Upper lobe of right lung (tissue), 1 donor: ENCODE data around the gene EMP3. TPM values are rescaled to one million over a fixed set of nuclear protein-coding genes. Genes with fewer than 3 reads are reported as not detected.

Source experiments
- ATAC-seq: fragments of 200-7000 bp; cut with Tn5 transposase; one replicate; pipeline ENCODE4 v1.9.1; 2020; ENCODE audit warnings: mild to moderate bottlenecking, moderate library complexity
- DNase-seq: peaks from one replicate; pipeline ENCODE4 v3.0.0-alpha.2; 2020
- H3K27ac ChIP-seq: fragments of 200-600 bp; one replicate; pipeline ENCODE4 v1.8.0; 2022
- H3K27me3 ChIP-seq: fragments of 200-600 bp; one replicate; pipeline ENCODE4 v1.8.0; 2022; ENCODE audit warnings: mild to moderate bottlenecking
- H3K36me3 ChIP-seq: fragments of 200-600 bp; one replicate; pipeline ENCODE4 v1.8.0; 2022
- H3K4me1 ChIP-seq: fragments of 200-600 bp; one replicate; pipeline ENCODE4 v1.8.0; 2022
- H3K4me3 ChIP-seq: fragments of 200-600 bp; one replicate; pipeline ENCODE4 v1.8.0; 2022; ENCODE audit warnings: mild to moderate bottlenecking
- H3K9me3 ChIP-seq: fragments of 200-600 bp; one replicate; pipeline ENCODE4 v1.8.0; 2022
- CTCF ChIP-seq: fragments of 200-600 bp; IDR thresholded peaks from one replicate; pipeline ENCODE4 v1.8.0; 2022; ENCODE audit warnings: antibody characterized with exemption
- intact Hi-C: fragments of 100-400 bp; cut with DNase I; formaldehyde crosslinking; loops from one replicate; pipeline ENCODE4 v1.11.0; 2022
- total RNA-seq: library from RNA; stranded (reverse); fragmentation: NEBNext Ultra II Directional; extraction: Animal tissue kit (Norgen Biotek cat#: 25700); gene quantifications from one replicate; pipeline ENCODE4 v1.2.1, GENCODE V29; 2021
- donor health status: DM: no; HTN: yes; CAD: no; lungs with severe emphysema.

Gene EMP3
- total RNA-seq, 1 donor from 2014 or later: 87.8 TPM

GRCh38 chr19:48344892-48345291, 19.5 kb downstream of the EMP3 start:
- no peaks in the 10 kb centered on the region for H3K36me3 ChIP-seq
- H3K27ac ChIP-seq: no peak overlapping the region
- H3K27me3 ChIP-seq: no peaks in the 10 kb centered on the region
- intact Hi-C loops: no loop called here
- ATAC-seq (no peak), DNase-seq (no peak)
- TF ChIP-seq CTCF: no peak
- no peak overlapping the region for H3K4me3 ChIP-seq
- no peaks in the 10 kb centered on the region for H3K9me3 ChIP-seq
- H3K4me1 ChIP-seq: no peaks in the 10 kb centered on the region

- Histone ChIP-seq H3K9me3 (no peaks in the 10 kb centered on the region), H3K4me3 (no peak overlapping the region), H3K27me3 (no peaks in the 10 kb centered on the region), H3K4me1 (no peaks in the 10 kb centered on the region), H3K27ac (no peak overlapping the region), H3K36me3 (no peaks in the 10 kb centered on the region)
- ATAC-seq (no peak), DNase-seq (no peak)
- TF ChIP-seq CTCF: no peak
- intact Hi-C loops: no loop called here
Measured at GRCh38 chr19:48346191-48346590, 20.8 kb downstream of the EMP3 start.

- no peak for ATAC-seq
Measured at GRCh38 chr19:48348045-48348444, 22.7 kb downstream of the EMP3 start.

GRCh38 chr19:48348737-48349136, 23.4 kb downstream of the EMP3 start:
- no peaks in the 10 kb centered on the region for H3K36me3 ChIP-seq
- H3K4me3 ChIP-seq: no peak overlapping the region
- intact Hi-C loops: no loop called here
- no peaks in the 10 kb centered on the region for H3K9me3 ChIP-seq
- DNase-seq (no peak), ATAC-seq (no peak)
- TF ChIP-seq CTCF: no peak
- no peaks in the 10 kb centered on the region for H3K27me3 ChIP-seq
- no peak overlapping the region for H3K27ac ChIP-seq
- H3K4me1 ChIP-seq: no peaks in the 10 kb centered on the region

More at GRCh38 chr19:48348045-48348444, 22.7 kb downstream of the EMP3 start:
- H3K4me1 ChIP-seq: no peaks in the 10 kb centered on the region
- DNase-seq: no peak
- H3K27ac ChIP-seq: no peak overlapping the region
- H3K9me3 ChIP-seq: no peaks in the 10 kb centered on the region
- TF ChIP-seq CTCF: no peak
- no peak overlapping the region for H3K4me3 ChIP-seq
- no peaks in the 10 kb centered on the region for H3K27me3 ChIP-seq
- H3K36me3 ChIP-seq: no peaks in the 10 kb centered on the region
- intact Hi-C loops: no loop called here

GRCh38 chr19:48350856-48351255, 25.5 kb downstream of the EMP3 start:
- no peak for ATAC-seq
- no peak overlapping the region for H3K27ac ChIP-seq
- H3K27me3 ChIP-seq: no peaks in the 10 kb centered on the region
- TF ChIP-seq CTCF: no peak
- intact Hi-C loops: no loop called here
- H3K36me3 ChIP-seq: no peaks in the 10 kb centered on the region
- DNase-seq: no peak
- H3K4me3 ChIP-seq: no peak overlapping the region
- no peaks in the 10 kb centered on the region for H3K4me1 ChIP-seq
- H3K9me3 ChIP-seq: no peaks in the 10 kb centered on the region

- H3K9me3 ChIP-seq: no peaks in the 10 kb centered on the region
- H3K4me1 ChIP-seq: no peaks in the 10 kb centered on the region
- TF ChIP-seq CTCF: peak; percentile 88
- H3K4me3 ChIP-seq: no peak overlapping the region
- peak; percentile 91 for DNase-seq
- intact Hi-C loops: no loop called here
- H3K36me3 ChIP-seq: no peaks in the 10 kb centered on the region
- no peaks in the 10 kb centered on the region for H3K27me3 ChIP-seq
- no peak overlapping the region for H3K27ac ChIP-seq
- peak; percentile 97 for ATAC-seq
Measured at GRCh38 chr19:48351341-48351752, 26.0 kb downstream of the EMP3 start.
